Fibroblast of lung (primary cell): Measurements from ENCODE around the gene SCN2A.

Experiments used
- CTCF ChIP-seq, 2 donors: IDR thresholded peaks in 1 of 2; conservative IDR thresholded peaks in 1 of 2; 1 replicate in 1 of 2; 2 replicates in 1 of 2; pipeline ENCODE4 v1.5.1; 2011 to 2012; ENCODE audit warnings: low read length in 2 of 2, control low read depth in 1 of 2, inconsistent platforms in 1 of 2, low read depth in 1 of 2, mild to moderate bottlenecking in 1 of 2
- EZH2 ChIP-seq: IDR thresholded peaks from 2 replicates; pipeline ENCODE4 v1.5.1; 2012; ENCODE audit warnings: low read length, control low read depth, mild to moderate bottlenecking; ENCODE audit errors: missing control alignments

DNA sequence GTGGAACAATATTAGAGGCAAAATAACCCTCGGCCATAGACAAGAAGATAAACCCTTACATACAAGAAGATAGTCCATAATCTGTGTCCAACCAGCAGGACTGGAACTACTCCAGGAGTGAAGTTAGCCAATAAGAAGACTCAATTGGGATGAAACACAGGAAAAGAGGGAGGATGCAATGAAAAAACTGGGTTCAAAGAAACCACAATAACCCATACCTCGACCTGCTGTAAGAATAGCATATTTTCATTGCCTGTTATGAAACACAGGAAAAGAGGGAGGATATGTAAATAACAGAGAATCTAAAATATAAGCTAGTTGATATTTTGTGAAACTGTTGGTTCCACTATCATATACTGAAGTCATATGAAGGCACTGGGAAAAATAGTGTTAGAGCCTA, 143.1 kb downstream of the SCN2A start:
- no peak for TF ChIP-seq CTCF (conservative IDR thresholded peaks at IDR 0.05 in 1 of 2, IDR thresholded peaks at IDR 0.05 in 1 of 2; ENCODE audit: low read depth in 1 of 2, low read length in 2 of 2)
- no peak for TF ChIP-seq EZH2
